Gastrocnemius medialis (tissue), 4 donors: ENCODE data around the gene HIVEP3. TPM values are rescaled to one million over a fixed set of nuclear protein-coding genes. Genes with fewer than 3 reads are reported as not detected.

Source experiments
- ATAC-seq, 2 donors: fragments of 150-250 bp; one replicate each; pipeline ENCODE4 v1.9.1; 2016
- DNase-seq, 2 donors: peaks; one replicate each; pipeline ENCODE4 v3.0.0-alpha.2; 2019
- H3K27ac ChIP-seq, 4 donors: fragments of 200-600 bp; sonication (generic); 1 replicate in 1 of 4; 2 replicates in 3 of 4; pipeline ENCODE4 v1.5.1; 2016 to 2018; ENCODE audit warnings: mild to moderate bottlenecking in 2 of 4, moderate library complexity in 1 of 4
- H3K27me3 ChIP-seq, 3 donors: fragments of 200-600 bp; sonication (generic) in 2 of 3; 1 replicate in 1 of 3; 2 replicates in 2 of 3; pipeline versions ENCODE4 v1.5.1 to v1.6.0; 2016 to 2019; ENCODE audit warnings: mild to moderate bottlenecking in 1 of 3, moderate library complexity in 1 of 3
- H3K36me3 ChIP-seq, 2 donors: fragments of 200-600 bp; sonication (generic) in 1 of 2; one replicate each; pipeline ENCODE4 v1.5.1; 2017 to 2018
- H3K4me1 ChIP-seq, 2 donors: fragments of 200-600 bp; sonication (generic) in 1 of 2; one replicate each; pipeline ENCODE4 v1.5.1; 2016 to 2017; ENCODE audit warnings: mild to moderate bottlenecking in 2 of 2
- H3K4me3 ChIP-seq, 4 donors: fragments of 200-600 bp; sonication (generic) in 3 of 4; 1 replicate in 1 of 4; 2 replicates in 3 of 4; pipeline ENCODE4 v1.5.1; 2016 to 2019; ENCODE audit warnings: mild to moderate bottlenecking in 2 of 4
- H3K9me3 ChIP-seq, 3 donors: fragments of 200-600 bp; sonication (generic) in 2 of 3; 1 replicate in 1 of 3; 2 replicates in 2 of 3; pipeline ENCODE4 v1.5.1; 2016 to 2019
- POLR2A ChIP-seq, 2 donors: fragments of 450-650 bp; IDR thresholded peaks; one replicate each; pipeline ENCODE4 v1.6.1; 2017; ENCODE audit warnings: antibody characterized with exemption in 2 of 2, mild to moderate bottlenecking in 2 of 2, moderate library complexity in 2 of 2
- in situ Hi-C, 4 donors: fragments of 200-750 bp; cut with MboI; loops; one replicate each; pipeline versions ENCODE4 v1.15.0 to v1.8.0; 2017; ENCODE audit warnings: low sequenced_read_pairs in 4 of 4
- intact Hi-C: fragments of 100-400 bp; cut with DNase I; formaldehyde crosslinking; loops from one replicate; pipeline ENCODE4 v1.15.1; 2023; ENCODE audit warnings: low total_unique reads
- total RNA-seq, 4 donors: library from RNA; depleted of rRNA; stranded (reverse); fragments of >200 nt; gene quantifications; one replicate each; pipeline versions ENCODE4 v1.1.0 to v1.2.3, GENCODE V29; 2016
- TF ChIP-seq, protein P1 (sequence below), 5 experiments: fragments of 450-650 bp in 3 of 5; fragments of 200-600 bp in 2 of 5; sonication (generic) in 2 of 5; IDR thresholded peaks in 4 of 5; conservative IDR thresholded peaks in 1 of 5; 1 replicate in 4 of 5; 2 replicates in 1 of 5; pipeline ENCODE4 v1.5.1; 2016 to 2019; ENCODE audit warnings: antibody characterized with exemption in 5 of 5, mild to moderate bottlenecking in 3 of 5, moderate library complexity in 3 of 5

HIVEP3 gene
- total RNA-seq, 4 donors from 2014 or later: 0.80 to 1.8 (median 1.3) TPM

DNA sequence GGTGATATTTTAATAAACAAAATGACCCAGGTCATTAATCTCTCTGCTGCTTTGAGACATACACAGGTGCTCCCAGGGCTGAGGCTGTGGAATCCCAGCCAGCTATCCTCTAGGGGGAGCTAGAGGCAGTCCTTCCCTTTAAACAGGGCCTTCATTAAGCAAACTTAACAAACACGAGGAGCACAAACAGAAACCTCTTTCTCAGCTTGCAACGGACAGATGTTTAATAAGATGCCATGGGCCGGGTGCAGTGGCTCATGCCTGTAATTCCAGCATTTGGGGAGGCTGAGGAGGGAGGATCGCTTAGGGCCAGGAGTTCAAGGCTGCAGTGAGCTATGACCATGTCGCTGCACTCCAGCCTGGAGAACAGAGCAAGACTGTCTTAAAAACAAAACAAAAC lies 106.7 kb downstream of the HIVEP3 start:
- H3K9me3 ChIP-seq: no peaks in the 10 kb centered on the region
- peak overlapping the region; percentile 50 to 79 (median 75) for H3K27ac ChIP-seq
- ATAC-seq (peak in 1 of 2 donors; percentile 36), DNase-seq (peak in 1 of 2 donors; percentile 60)
- H3K4me3 ChIP-seq: no peak overlapping the region
- in situ Hi-C loops: no loop called here
- no peaks in the 10 kb centered on the region for H3K36me3 ChIP-seq
- TF ChIP-seq, protein P1, sequence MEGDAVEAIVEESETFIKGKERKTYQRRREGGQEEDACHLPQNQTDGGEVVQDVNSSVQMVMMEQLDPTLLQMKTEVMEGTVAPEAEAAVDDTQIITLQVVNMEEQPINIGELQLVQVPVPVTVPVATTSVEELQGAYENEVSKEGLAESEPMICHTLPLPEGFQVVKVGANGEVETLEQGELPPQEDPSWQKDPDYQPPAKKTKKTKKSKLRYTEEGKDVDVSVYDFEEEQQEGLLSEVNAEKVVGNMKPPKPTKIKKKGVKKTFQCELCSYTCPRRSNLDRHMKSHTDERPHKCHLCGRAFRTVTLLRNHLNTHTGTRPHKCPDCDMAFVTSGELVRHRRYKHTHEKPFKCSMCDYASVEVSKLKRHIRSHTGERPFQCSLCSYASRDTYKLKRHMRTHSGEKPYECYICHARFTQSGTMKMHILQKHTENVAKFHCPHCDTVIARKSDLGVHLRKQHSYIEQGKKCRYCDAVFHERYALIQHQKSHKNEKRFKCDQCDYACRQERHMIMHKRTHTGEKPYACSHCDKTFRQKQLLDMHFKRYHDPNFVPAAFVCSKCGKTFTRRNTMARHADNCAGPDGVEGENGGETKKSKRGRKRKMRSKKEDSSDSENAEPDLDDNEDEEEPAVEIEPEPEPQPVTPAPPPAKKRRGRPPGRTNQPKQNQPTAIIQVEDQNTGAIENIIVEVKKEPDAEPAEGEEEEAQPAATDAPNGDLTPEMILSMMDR (IDR thresholded peaks at IDR 0.05 in 4 of 5, conservative IDR thresholded peaks at IDR 0.05 in 1 of 5): peak; percentile 42 to 68 (median 57)
- TF ChIP-seq POLR2A (IDR thresholded peaks at IDR 0.05): no peak
- peaks cover 40 to 44% of the 10 kb centered on the region in 2 donors for H3K4me1 ChIP-seq
- H3K27me3 ChIP-seq: no peaks in the 10 kb centered on the region
- intact Hi-C loops: loop anchor here (2.0 to 5.0 kb wide), 2 partner anchors 65 to 145 kb away; no protein-coding TSS in a partner anchor

DNA sequence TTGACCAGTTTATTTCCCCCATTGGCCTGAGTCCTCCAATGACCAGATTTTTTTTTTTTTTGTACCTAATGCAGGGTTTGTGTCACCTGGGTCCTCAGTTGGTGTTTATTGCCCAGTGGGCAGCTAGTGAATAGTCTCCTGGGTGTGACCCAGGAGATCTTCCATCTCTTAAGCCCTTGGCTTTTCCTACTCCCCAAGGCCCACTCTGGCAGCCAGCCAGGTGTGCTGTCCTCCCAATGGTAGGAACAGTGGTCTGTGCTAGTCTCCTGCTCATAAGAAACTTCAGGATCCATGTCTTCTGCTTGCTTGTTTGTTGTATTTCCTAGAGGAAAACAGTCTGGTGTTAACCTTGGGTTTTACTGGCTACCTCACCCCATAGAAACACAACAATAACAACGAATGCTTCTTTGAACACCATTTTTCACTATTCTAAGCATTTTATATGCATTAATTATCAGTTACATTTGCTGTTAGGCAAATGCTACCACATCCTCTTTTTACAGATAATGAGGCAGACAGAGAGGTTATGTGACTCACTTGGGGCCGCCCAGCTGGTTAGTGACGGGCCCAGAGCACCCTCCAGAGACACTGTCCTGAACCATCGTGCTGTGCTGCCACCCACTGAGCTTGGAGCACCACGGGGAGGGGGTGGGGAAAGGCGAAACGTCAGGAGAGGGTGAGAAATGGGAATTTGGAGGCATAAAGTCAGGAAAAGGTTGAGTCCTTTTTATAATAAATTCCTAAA lies 107.5 kb downstream of the HIVEP3 start:
- H3K9me3 ChIP-seq: no peaks in the 10 kb centered on the region
- ATAC-seq (no peak), DNase-seq (no peak)
- H3K27me3 ChIP-seq: no peaks in the 10 kb centered on the region
- peaks cover 40 to 45% of the 10 kb centered on the region in 2 donors for H3K4me1 ChIP-seq
- TF ChIP-seq, protein P1 (IDR thresholded peaks at IDR 0.05 in 4 of 5, conservative IDR thresholded peaks at IDR 0.05 in 1 of 5): no peak
- TF ChIP-seq POLR2A (IDR thresholded peaks at IDR 0.05): no peak
- no peaks in the 10 kb centered on the region for H3K36me3 ChIP-seq
- intact Hi-C loops (loop anchor here (5.0 kb wide), 1 partner anchor 66 kb away; no protein-coding TSS in a partner anchor), in situ Hi-C loops (no loop called here)
- H3K27ac ChIP-seq: no peak overlapping the region
- H3K4me3 ChIP-seq: no peak overlapping the region

DNA sequence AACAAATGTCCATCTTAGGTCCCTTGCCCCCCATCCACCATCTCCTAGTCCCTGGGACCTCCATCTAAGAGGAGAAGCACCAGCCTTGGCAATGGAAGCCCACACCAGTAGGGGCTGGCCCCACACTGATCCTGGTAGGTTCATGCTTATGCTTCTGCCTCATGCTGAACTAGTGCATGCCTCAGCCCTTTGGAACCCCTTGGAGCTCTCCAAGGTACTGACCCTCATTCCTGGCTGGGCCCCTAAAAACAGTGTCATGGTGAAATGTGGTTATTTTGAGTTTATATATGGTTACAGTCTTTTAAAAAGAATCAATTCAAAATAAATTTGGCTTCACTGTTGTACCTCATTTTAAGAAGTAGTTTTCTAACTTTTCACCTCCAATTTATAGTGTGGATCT lies 108.3 kb downstream of the HIVEP3 start:
- DNase-seq (no peak), ATAC-seq (no peak)
- in situ Hi-C loops: no loop called here
- Histone ChIP-seq H3K27me3 (no peaks in the 10 kb centered on the region), H3K4me3 (no peak overlapping the region), H3K27ac (no peak overlapping the region), H3K9me3 (no peaks in the 10 kb centered on the region), H3K4me1 (peaks cover 40 to 45% of the 10 kb centered on the region in 2 donors), H3K36me3 (no peaks in the 10 kb centered on the region)
- intact Hi-C loops: loop anchor here (5.0 kb wide), 1 partner anchor 67 kb away; no protein-coding TSS in a partner anchor
- TF ChIP-seq, protein P1 (IDR thresholded peaks at IDR 0.05 in 4 of 5, conservative IDR thresholded peaks at IDR 0.05 in 1 of 5): no peak
- no peak for TF ChIP-seq POLR2A (IDR thresholded peaks at IDR 0.05)

DNA sequence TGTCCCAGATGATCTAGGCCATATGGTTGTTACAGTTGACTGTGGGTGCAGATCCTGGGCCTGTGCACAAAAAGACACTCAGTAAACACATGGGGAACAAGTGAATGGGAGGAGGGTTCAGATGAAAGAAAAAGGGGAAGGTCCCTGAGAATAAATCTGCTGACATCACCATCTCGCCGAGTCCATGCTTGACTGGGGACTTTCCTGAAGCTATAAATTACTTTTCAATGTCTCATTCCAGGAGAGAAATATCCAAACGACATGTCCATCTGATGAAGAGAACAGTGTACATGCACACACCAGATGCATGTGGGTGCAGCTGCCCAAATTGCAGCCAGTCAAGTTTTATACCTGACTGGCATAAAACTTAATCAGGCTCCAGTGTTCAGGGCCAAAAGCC lies 109.0 kb downstream of the HIVEP3 start:
- in situ Hi-C loops (no loop called here), intact Hi-C loops (loop anchor here (5.0 kb wide), 1 partner anchor 68 kb away; no protein-coding TSS in a partner anchor)
- Histone ChIP-seq H3K4me1 (peaks cover 40 to 44% of the 10 kb centered on the region in 2 donors), H3K27ac (no peak overlapping the region), H3K27me3 (no peaks in the 10 kb centered on the region), H3K9me3 (no peaks in the 10 kb centered on the region), H3K36me3 (no peaks in the 10 kb centered on the region), H3K4me3 (no peak overlapping the region)
- ATAC-seq (no peak), DNase-seq (no peak)
- TF ChIP-seq, protein P1 (IDR thresholded peaks at IDR 0.05 in 4 of 5, conservative IDR thresholded peaks at IDR 0.05 in 1 of 5): no peak
- TF ChIP-seq POLR2A (IDR thresholded peaks at IDR 0.05): no peak
